HG03139 (cell line): ENCODE measurements around the gene DDAH1.
"Not testable (repeated sequence)": the region's sequence is repeated elsewhere in the genome, so short reads cannot be mapped to it uniquely, and the experiment has no call there.

Source experiments
- ATAC-seq: cut with Tn5 transposase; IDR thresholded peaks from one replicate; pipeline ENCODE4 v1.9.1; 2021; ENCODE audit not compliant: unreplicated experiment

DDAH1 gene

DNA sequence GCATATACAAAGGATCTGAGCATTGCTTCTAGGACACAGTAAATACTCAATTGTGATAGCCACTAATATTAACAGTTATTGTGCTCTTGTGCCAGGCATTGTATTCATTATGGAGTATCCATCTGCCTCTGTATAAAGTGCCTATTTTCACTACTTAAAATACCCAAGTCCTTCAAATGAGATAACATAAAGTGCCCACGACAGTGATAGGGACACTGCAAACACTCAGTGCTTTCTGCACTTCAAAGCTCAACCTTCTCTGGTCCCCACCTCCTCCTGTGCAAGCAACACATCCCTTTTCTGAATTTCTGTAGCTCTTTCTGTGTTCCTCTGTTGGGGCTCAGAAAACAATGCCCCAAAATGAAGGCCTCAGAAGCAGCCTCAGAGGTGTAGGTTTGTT is 6.6 kb upstream of the DDAH1 start:
- ATAC-seq, result no peak

- ATAC-seq, result not testable (repeated sequence)
These were observed 5.2 kb upstream of the DDAH1 start for GRCh38 chr1:85470130-85470529.

- no peak for ATAC-seq
These were observed 3.1 kb upstream of the DDAH1 start for GRCh38 chr1:85467929-85468540.

GRCh38 chr1:85467036-85467435 is 2.1 kb upstream of the DDAH1 start:
- no peak for ATAC-seq

GRCh38 chr1:85465786-85466134 is 801 bp upstream of the DDAH1 start:
- no peak for ATAC-seq

DNA sequence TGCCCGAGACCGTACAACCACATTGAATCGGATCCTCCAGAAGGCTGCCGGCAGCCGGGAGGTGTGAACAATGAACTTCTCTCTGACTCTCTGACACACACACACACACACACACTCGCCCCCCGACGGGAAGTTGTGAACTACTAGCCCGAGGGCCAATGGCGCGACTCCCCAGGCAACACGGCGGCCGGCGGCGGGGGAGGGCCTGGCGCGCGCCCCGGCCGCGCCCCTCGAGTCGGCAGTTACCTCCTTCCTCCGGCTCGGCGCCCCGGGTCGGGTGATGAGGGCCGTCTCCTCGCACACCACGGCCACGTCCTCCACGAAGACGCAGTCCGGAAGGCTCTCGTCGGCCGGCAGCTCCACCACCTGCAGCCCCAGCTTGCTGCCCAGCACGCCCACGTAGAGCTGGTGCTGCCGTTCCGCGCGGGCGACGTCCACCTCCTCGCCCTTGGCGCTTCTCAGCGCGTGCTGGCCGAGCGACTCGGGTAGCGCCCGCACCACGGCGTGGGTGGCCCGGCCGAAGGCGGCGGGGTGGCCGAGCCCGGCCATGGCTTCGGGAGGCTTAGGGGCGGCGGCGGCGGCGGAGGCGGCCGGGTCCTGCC is 361 bp downstream of the DDAH1 start:
- ATAC-seq, result peak; percentile 53

DNA sequence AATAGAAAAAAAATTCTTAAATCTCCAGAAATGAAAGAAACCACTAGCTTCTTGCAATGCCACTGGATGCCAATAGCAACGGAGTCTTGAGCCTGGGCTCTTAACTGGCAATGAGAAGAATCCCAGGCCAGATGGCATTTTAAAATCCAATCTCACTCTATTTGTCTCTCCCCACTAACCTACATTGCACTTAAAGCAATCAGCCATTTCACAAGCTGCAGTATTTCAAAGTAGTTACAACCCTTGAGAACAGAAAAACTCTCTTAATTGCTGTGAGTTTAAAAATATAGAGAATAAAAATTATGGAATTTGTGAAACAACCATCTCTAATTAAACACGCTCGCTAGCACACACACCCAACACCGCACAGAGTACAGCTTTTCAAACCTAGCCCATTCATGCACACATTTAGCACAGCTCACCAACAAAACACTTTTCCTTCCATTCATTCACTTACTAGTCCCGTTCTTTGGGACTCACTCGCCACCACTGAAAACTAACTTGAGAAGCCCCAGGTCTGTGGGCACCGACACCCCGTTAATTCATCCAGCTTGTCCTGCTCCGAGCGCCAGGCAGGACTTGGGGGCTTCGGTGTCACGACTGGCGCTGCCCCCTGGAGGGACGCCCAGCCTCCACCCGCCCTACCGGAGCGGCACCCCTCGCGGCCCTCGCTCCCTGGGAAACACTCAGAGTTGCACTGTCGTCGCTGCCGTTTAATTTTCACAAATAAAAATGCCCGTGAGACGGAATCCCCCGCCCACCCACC is 1.0 kb downstream of the DDAH1 start:
- ATAC-seq, result no peak

GRCh38 chr1:85462931-85463649 is 1.9 kb downstream of the DDAH1 start:
- ATAC-seq, result no peak

DNA sequence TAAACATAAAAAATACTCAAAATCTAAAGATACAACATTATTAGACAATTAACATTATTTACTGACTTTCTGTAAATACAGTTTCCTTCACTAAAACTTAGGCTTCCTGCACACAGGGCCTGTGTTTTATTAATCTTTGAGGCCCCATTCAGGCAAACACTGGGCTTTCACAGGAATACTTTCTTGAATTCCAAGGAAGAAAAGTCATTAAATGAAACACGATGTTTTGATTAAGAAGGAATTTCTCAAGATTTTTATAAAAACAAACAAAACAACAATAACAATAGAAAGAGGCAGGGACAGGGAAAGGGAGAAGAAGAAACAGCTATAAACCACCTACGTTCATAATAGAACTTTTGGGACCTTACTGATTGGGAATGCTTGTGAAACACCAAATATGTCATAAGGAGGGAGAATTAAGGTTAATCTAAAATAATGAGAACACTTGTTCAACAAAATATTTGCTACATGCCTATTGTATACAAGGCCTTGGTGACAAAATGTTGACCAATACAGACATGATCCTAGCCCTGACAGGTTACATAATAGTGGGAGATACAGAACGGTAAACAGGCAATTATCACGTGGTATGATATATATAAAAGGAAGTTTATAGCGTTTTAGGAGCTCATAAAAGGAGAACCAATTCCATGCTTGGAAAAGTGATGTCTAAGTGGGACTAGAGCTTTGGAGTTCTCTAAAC is 3.6 kb downstream of the DDAH1 start:
- ATAC-seq, result no peak

- ATAC-seq, result no peak
These were observed 4.3 kb downstream of the DDAH1 start for GRCh38 chr1:85460555-85461088.

GRCh38 chr1:85459290-85459689 is 5.7 kb downstream of the DDAH1 start:
- ATAC-seq, result no peak

DNA sequence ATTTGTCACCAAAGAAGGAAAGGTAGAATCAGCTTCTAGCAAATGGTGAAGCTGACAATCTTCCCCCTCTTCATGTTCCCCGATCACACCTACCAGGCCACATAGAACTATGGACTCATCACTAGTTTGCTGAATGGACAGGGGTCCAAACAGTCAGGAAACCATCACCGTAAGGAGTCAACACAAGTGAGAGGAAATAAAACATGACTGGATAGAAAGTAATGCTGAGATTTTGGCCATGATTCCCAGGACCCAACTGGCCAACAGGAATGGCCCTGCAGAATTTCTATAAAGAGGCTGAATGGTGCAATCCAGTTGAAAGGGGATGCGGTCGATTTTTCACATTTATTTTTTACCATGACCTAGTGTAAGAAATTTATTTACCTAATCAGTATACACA is 10.7 kb downstream of the DDAH1 start:
- no peak for ATAC-seq

GRCh38 chr1:85453640-85454194 is 11.2 kb downstream of the DDAH1 start:
- ATAC-seq, result no peak

- no peak for ATAC-seq
These were observed 12.0 kb downstream of the DDAH1 start for GRCh38 chr1:85452948-85453347.

DNA sequence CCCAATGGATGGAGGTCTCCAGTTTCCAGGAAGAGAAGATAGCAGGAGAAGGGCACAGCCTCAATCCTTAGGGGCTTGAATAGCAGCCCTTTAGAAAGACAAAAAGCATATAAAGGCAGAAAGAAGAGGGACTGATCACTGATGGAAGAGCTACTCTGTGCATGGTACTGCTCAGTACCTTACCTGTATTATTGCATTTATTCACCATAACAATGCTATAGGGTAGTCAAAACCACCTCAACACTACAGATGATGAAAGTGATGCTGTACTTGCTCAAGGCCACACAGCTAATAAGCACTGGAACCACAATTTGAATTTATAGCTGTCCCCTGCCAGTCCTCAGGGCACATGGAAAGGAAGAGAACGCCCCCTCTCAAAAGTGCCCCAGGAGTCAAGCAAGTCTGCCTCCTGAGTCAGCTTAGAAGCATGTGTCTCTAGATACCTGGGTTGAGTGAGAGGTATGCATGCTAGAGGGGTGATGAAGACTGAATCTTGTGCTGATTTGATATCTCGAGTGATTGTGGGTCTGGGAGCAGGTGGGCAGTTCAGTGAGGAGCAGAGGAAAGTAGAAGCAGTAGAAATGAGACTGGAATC is 13.6 kb downstream of the DDAH1 start:
- ATAC-seq, result no peak

GRCh38 chr1:85450832-85451231 is 14.1 kb downstream of the DDAH1 start:
- ATAC-seq, result no peak

DNA sequence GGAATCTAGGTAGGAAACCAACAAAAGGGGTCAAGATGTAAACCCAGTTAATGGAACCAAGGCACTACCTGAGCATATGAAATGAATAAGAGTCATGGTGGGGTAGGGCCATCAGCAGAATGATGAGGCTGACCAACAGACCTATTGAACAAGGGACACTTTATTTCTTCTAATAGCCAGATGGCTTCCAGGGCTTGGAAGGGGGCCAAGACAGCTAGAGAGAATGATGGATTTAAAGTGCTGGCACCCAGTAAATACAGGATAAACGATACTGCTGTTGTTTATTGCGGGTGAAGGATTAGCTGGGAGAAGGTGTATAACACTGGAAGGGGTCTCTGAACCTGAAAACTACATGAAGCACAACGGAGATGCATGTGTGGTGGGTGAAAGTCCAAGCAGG is 15.6 kb downstream of the DDAH1 start:
- no peak for ATAC-seq

DNA sequence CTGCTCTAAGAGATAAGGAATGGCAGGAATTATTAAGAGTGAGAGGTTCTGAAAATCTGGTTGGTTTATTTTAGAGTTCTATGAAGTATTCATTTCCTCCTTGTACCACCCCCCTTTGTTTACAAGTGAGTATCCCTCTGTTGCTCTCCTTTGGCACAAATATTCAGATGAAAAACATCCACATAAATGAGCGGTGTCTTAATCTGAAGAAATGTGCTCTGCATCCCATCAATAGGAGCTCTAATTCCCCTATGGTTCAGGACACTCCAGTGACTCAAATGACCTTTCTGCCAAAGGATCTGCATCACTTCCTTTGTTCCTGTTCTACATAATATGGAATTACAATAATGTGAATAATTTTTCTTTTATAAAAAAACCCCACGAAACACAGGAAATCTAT is 16.6 kb downstream of the DDAH1 start:
- no peak for ATAC-seq

GRCh38 chr1:85447006-85447943 is 17.7 kb downstream of the DDAH1 start:
- no peak for ATAC-seq
